Stimulated activated effector memory CD8-positive, alpha-beta T cell treated with anti-CD3 and anti-CD28 coated beads, Interleukin-12 subunit alpha, Interleukin-12 subunit beta, amount 100 ng/mL, for 72 hours (primary cell): ENCODE results near the gene GABBR2.
A peak's percentile ranks its signal among the peaks of the same experiment; 100 is the strongest.
"Not testable (repeated sequence)": the region's sequence is repeated elsewhere in the genome, so short reads cannot be mapped to it uniquely, and the experiment has no call there.

Source experiments
- ATAC-seq: fragments of 150-1000 bp; cut with Tn5 transposase; 2 replicates; pipeline ENCODE4 v1.10.0; 2021
- DNase-seq, 2 donors: peaks; one replicate each; pipeline ENCODE4 v3.0.0; 2021 to 2022; ENCODE audit warnings: low spot score in 2 of 2
- H3K27ac Mint-ChIP-seq: one replicate; pipeline ENCODE4 v1.8.0; 2022; ENCODE audit warnings: mild to moderate bottlenecking, mixed read lengths
- H3K36me3 Mint-ChIP-seq: one replicate; pipeline ENCODE4 v1.8.0; 2022; ENCODE audit warnings: mild to moderate bottlenecking, mixed read lengths
- H3K4me1 Mint-ChIP-seq: one replicate; pipeline ENCODE4 v1.8.0; 2022; ENCODE audit warnings: mixed read lengths
- H3K4me3 Mint-ChIP-seq: one replicate; pipeline ENCODE4 v1.8.0; 2022; ENCODE audit warnings: mild to moderate bottlenecking, mixed read lengths
- H3K9me3 Mint-ChIP-seq: one replicate; pipeline ENCODE4 v1.8.0; 2022; ENCODE audit warnings: mixed read lengths

Gene GABBR2

GRCh38 chr9:98706651-98707165, 2.0 kb downstream of the GABBR2 start:
- Mint-ChIP-seq H3K27ac (no peak overlapping the region), H3K36me3 (no peaks in the 10 kb centered on the region), H3K9me3 (no peaks in the 10 kb centered on the region), H3K4me1 (no peaks in the 10 kb centered on the region), H3K4me3 (no peak overlapping the region)
- no peak for ATAC-seq
- no peak for DNase-seq

DNA sequence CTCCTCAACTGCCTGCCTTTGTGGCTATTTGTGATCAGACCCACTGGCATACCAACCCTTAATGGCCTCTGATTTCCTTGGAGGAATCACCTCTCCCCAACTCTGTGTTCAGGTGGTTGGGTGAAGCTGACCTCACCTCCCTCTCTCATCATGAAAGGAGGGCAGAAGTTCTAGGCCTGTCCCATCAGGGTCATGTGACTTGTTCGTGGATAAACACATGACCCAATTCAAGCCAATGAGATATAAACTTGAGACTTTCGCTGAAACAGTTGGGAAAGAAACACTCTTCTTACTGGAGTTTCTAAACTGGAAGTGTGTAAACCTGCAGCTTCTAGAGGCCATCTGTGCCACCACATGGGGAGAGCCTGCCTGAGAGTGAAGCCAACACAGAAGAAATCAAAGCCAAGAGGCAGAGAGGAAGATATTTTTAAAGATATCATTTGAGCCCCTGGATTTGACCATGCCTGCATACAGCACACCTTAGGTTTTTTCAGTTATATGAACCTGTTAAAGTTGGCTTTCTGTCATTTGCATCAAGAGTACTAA, 5.8 kb downstream of the GABBR2 start:
- Mint-ChIP-seq H3K4me3 (no peak overlapping the region), H3K4me1 (no peaks in the 10 kb centered on the region), H3K36me3 (no peaks in the 10 kb centered on the region), H3K9me3 (no peaks in the 10 kb centered on the region), H3K27ac (no peak overlapping the region)
- ATAC-seq (no peak), DNase-seq (no peak)

GRCh38 chr9:98702340-98702739, 6.4 kb downstream of the GABBR2 start:
- Mint-ChIP-seq H3K4me3 (no peak overlapping the region), H3K4me1 (no peaks in the 10 kb centered on the region), H3K36me3 (no peaks in the 10 kb centered on the region), H3K9me3 (no peaks in the 10 kb centered on the region), H3K27ac (no peak overlapping the region)
- ATAC-seq: no peak
- DNase-seq: no peak

GRCh38 chr9:98701576-98701975, 7.2 kb downstream of the GABBR2 start:
- Mint-ChIP-seq H3K9me3 (no peaks in the 10 kb centered on the region), H3K4me3 (no peak overlapping the region)
- ATAC-seq: no peak

GRCh38 chr9:98700801-98701200, 7.9 kb downstream of the GABBR2 start:
- ATAC-seq: no peak
- H3K4me3 Mint-ChIP-seq: no peak overlapping the region
- no peaks in the 10 kb centered on the region for H3K9me3 Mint-ChIP-seq
- H3K4me1 Mint-ChIP-seq: no peaks in the 10 kb centered on the region
- no peak for DNase-seq
- no peaks in the 10 kb centered on the region for H3K36me3 Mint-ChIP-seq
- H3K27ac Mint-ChIP-seq: no peak overlapping the region

More at GRCh38 chr9:98701576-98701975, 7.2 kb downstream of the GABBR2 start:
- no peak for DNase-seq
- Mint-ChIP-seq H3K36me3 (no peaks in the 10 kb centered on the region), H3K27ac (no peak overlapping the region), H3K4me1 (no peaks in the 10 kb centered on the region)

DNA sequence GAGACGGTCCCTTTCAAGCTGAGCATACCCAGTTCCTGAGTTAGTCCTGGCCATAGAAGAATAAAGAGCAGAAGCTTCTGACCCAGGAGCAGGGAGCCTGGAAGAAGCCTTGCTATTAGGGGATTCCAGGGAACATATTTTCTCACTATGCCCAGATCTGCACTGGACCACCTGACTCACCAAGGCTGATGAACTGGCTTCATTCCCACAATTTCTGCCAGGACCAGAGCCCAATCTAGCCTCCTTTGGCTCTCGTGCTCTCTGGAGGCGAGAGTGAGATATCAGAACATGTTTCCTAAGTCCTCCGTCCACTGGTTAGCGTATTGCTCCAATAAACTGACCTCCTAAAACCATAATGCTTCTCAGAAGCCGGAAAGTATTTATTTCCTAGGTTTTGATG, 9.9 kb downstream of the GABBR2 start:
- no peak overlapping the region for H3K4me3 Mint-ChIP-seq
- DNase-seq (no peak), ATAC-seq (no peak)
- no peaks in the 10 kb centered on the region for H3K36me3 Mint-ChIP-seq
- no peaks in the 10 kb centered on the region for H3K4me1 Mint-ChIP-seq
- H3K27ac Mint-ChIP-seq: no peak overlapping the region
- H3K9me3 Mint-ChIP-seq: no peaks in the 10 kb centered on the region

DNA sequence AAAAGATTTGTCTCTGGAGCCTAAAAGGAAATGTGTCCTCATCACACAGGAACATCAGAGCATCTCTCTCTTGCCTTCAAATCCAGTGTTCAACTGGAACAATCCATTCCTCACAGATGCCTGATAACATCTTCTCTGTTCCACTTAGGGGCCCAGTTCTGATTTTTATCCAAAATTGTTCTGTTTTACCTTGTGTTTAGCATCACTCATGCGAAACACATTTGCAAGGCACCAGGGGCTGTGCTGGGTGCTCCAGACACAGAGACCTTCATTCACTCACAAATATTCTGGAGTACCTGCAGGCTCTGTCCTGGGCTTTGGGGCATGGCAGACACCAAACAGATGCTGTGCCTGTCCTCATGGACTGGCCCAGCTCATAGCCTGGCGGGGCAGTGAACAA, 13.8 kb downstream of the GABBR2 start:
- H3K9me3 Mint-ChIP-seq: no peaks in the 10 kb centered on the region
- no peak overlapping the region for H3K4me3 Mint-ChIP-seq
- no peaks in the 10 kb centered on the region for H3K4me1 Mint-ChIP-seq
- DNase-seq (no peak), ATAC-seq (no peak)
- no peak overlapping the region for H3K27ac Mint-ChIP-seq
- H3K36me3 Mint-ChIP-seq: no peaks in the 10 kb centered on the region

DNA sequence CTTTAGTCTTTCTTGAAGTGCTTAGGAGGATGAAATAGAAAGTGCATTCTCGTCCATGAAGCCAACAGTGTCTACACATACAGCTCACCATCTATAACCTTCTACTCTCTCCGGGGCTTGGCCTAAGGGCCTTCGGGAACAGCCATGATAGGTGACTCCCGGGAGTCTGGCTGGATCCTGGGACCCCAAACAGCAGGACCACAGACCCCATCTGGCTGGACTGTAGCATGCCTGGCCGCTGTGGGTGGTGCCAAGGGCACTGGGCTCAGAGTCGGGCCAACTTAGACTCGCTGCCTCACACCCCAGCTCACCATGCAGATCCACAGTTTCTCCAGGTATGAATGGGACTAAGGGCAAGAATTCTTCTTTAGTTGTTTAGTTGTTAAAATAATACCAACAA, 16.3 kb downstream of the GABBR2 start:
- Mint-ChIP-seq H3K27ac (no peak overlapping the region), H3K9me3 (no peaks in the 10 kb centered on the region), H3K4me1 (no peaks in the 10 kb centered on the region), H3K4me3 (no peak overlapping the region), H3K36me3 (no peaks in the 10 kb centered on the region)
- ATAC-seq (no peak), DNase-seq (no peak)

DNA sequence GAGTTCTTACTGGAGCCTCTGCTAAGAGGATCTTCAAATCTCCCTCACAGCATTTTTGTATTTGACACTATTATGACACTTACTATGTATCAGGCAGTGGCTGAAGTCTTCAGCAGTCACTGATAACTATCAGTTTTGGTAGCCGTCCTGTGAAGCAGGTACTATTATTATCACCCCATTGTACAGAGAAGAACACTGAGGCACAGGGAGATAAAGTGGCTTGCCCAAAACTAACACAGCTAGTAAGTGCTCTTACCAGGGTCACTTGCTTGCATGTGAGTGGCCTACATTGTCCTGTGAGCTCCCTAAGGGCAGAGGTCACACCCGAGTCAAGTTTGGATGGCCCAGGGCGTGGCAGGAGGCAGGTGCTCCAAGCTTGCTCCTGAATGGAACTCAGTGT, 16.8 kb downstream of the GABBR2 start:
- Mint-ChIP-seq H3K36me3 (no peaks in the 10 kb centered on the region), H3K4me1 (peaks cover 3% of the 10 kb centered on the region), H3K9me3 (no peaks in the 10 kb centered on the region), H3K27ac (no peak overlapping the region), H3K4me3 (no peak overlapping the region)
- ATAC-seq (no peak), DNase-seq (no peak)

DNA sequence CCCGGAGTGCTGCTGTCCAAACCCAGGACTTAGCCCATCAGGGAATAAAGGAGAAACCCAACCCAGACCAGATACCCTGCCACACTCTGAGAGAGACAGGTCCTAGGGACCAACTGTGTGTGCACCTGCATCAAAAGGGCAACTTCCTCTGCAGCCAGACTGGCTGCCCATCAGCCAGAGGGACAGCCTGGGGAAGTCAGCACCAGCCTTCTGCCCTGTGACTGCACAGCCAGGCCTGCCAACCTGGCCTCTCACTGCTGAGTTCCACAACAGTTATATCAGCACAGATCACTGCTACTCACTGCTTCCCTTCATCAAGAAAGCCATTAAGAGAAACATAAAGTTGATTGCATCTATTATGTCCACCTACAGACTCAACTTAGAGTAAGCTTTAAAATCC, 18.0 kb downstream of the GABBR2 start:
- Mint-ChIP-seq H3K27ac (no peak overlapping the region), H3K4me3 (no peak overlapping the region), H3K9me3 (no peaks in the 10 kb centered on the region), H3K36me3 (no peaks in the 10 kb centered on the region), H3K4me1 (peaks cover 6% of the 10 kb centered on the region)
- ATAC-seq (no peak), DNase-seq (no peak)

- no peak for ATAC-seq
- no peaks in the 10 kb centered on the region for H3K36me3 Mint-ChIP-seq
- no peaks in the 10 kb centered on the region for H3K9me3 Mint-ChIP-seq
- H3K4me1 Mint-ChIP-seq: peaks cover 6% of the 10 kb centered on the region
- H3K27ac Mint-ChIP-seq: no peak overlapping the region
- DNase-seq: no peak
- H3K4me3 Mint-ChIP-seq: no peak overlapping the region
These were observed 19.8 kb downstream of the GABBR2 start for GRCh38 chr9:98688710-98689495.

- ATAC-seq: peak; percentile 49
- no peaks in the 10 kb centered on the region for H3K36me3 Mint-ChIP-seq
These were observed 20.8 kb downstream of the GABBR2 start for GRCh38 chr9:98687911-98688310.

GRCh38 chr9:98686961-98687855, 21.5 kb downstream of the GABBR2 start:
- peak overlapping the region; percentile 16 for H3K27ac Mint-ChIP-seq
- peaks cover 6% of the 10 kb centered on the region for H3K4me1 Mint-ChIP-seq
- ATAC-seq (no peak), DNase-seq (no peak)
- H3K4me3 Mint-ChIP-seq: no peak overlapping the region
- no peaks in the 10 kb centered on the region for H3K9me3 Mint-ChIP-seq
- H3K36me3 Mint-ChIP-seq: no peaks in the 10 kb centered on the region

More at GRCh38 chr9:98687911-98688310, 20.8 kb downstream of the GABBR2 start:
- H3K4me3 Mint-ChIP-seq: no peak overlapping the region
- H3K27ac Mint-ChIP-seq: no peak overlapping the region
- DNase-seq: no peak
- peaks cover 6% of the 10 kb centered on the region for H3K4me1 Mint-ChIP-seq
- no peaks in the 10 kb centered on the region for H3K9me3 Mint-ChIP-seq

- not testable (repeated sequence) for H3K9me3 Mint-ChIP-seq, H3K4me3 Mint-ChIP-seq, ATAC-seq, H3K27ac Mint-ChIP-seq, DNase-seq, H3K4me1 Mint-ChIP-seq, H3K36me3 Mint-ChIP-seq
These were observed 23.9 kb downstream of the GABBR2 start for GRCh38 chr9:98684816-98685215.

DNA sequence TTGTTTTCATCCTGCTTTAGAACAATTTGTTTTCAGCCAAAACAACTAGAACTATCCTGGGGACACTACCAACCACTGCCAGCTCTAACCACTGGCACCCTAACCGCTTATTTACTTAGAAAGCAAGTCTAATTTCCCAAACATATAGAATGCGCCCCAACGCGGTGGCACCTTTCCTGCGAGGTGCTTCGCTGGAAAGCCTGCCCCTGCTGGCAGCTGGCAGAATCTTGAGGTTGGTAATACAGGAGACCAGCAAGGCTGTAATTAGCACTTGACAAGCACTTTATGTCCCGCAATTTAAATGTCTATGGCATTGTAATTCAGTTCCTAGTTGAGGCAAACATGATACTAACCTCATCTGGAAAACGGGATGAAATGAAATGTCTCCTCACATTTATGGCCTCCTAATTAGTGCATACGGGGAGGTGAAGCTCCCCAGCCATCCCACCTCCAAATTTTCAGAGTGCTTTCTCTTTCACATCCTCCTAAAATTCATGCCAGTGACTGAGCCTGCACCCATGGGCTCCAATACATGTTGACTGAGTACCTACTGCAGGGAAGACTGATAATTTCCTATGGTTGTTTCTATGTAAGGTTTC, 30.4 kb downstream of the GABBR2 start:
- Mint-ChIP-seq H3K9me3 (no peaks in the 10 kb centered on the region), H3K27ac (no peak overlapping the region), H3K4me3 (no peak overlapping the region), H3K4me1 (no peaks in the 10 kb centered on the region), H3K36me3 (no peaks in the 10 kb centered on the region)
- no peak for ATAC-seq
- no peak for DNase-seq
